Suprapubic skin (tissue), 4 donors: ENCODE results near the gene RNF121.

ENCODE experiments used
- POLR2A ChIP-seq, 2 donors: fragments of 450-650 bp; IDR thresholded peaks; one replicate each; pipeline ENCODE4 v1.6.1; 2017; ENCODE audit warnings: antibody characterized with exemption in 2 of 2, mild to moderate bottlenecking in 2 of 2, moderate library complexity in 2 of 2
- POLR2AphosphoS5 ChIP-seq, 3 donors: sonication (generic); formaldehyde crosslinking; IDR thresholded peaks; one replicate each; pipeline ENCODE4 v1.6.1; 2017; ENCODE audit warnings: antibody characterized with exemption in 3 of 3
- TF ChIP-seq, protein P1 (sequence below), 2 donors: fragments of 200-600 bp in 1 of 2; fragments of 450-650 bp in 1 of 2; sonication (generic) in 1 of 2; IDR thresholded peaks; one replicate each; pipeline ENCODE4 v1.5.1; 2016 to 2019; ENCODE audit warnings: antibody characterized with exemption in 2 of 2, mild to moderate bottlenecking in 1 of 2, moderate library complexity in 1 of 2

- TF ChIP-seq POLR2AphosphoS5 (IDR thresholded peaks at IDR 0.05) (no peak), POLR2A (IDR thresholded peaks at IDR 0.05) (no peak)
- TF ChIP-seq, protein P1, sequence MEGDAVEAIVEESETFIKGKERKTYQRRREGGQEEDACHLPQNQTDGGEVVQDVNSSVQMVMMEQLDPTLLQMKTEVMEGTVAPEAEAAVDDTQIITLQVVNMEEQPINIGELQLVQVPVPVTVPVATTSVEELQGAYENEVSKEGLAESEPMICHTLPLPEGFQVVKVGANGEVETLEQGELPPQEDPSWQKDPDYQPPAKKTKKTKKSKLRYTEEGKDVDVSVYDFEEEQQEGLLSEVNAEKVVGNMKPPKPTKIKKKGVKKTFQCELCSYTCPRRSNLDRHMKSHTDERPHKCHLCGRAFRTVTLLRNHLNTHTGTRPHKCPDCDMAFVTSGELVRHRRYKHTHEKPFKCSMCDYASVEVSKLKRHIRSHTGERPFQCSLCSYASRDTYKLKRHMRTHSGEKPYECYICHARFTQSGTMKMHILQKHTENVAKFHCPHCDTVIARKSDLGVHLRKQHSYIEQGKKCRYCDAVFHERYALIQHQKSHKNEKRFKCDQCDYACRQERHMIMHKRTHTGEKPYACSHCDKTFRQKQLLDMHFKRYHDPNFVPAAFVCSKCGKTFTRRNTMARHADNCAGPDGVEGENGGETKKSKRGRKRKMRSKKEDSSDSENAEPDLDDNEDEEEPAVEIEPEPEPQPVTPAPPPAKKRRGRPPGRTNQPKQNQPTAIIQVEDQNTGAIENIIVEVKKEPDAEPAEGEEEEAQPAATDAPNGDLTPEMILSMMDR (IDR thresholded peaks at IDR 0.05), result no peak
Observed at GRCh38 chr11:72039856-72040401, 111.1 kb downstream of the RNF121 start.
